Fibroblast of skin of left quadriceps (primary cell): ENCODE measurements around the gene FCGR3B.
"Not testable (repeated sequence)": the region's sequence is repeated elsewhere in the genome, so short reads cannot be mapped to it uniquely, and the experiment has no call there.

Experiments used
- DNase-seq, 2 experiments: peaks; one replicate each; pipeline ENCODE4 v3.0.0-alpha.2; 2013; ENCODE audit warnings: low read depth in 2 of 2

Gene FCGR3B

GRCh38 chr1:161638251-161638993 lies 7.4 kb upstream of the FCGR3B start:
- not testable (repeated sequence) for DNase-seq

DNA sequence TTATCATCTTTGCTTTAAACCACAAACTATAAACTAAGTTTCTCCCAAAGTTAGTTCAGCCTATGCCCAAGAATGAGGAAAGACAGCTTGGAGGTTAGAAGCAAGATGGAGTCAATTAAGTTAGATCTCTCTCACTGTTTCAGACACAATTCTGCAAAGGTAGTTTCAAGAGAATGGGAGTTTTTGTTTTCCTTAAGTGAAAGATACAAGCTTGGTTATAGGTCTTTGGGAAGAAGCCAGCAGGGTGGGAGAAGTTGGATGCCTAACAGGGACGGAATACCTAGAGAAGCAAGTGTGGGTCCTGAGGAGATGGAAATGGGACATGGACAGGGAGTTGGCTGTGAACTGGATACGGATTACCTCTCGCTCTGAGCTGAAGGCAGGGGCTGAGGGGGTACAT lies 6.0 kb upstream of the FCGR3B start:
- not testable (repeated sequence) for DNase-seq

GRCh38 chr1:161636189-161636782 lies 5.3 kb upstream of the FCGR3B start:
- DNase-seq = not testable (repeated sequence)

- not testable (repeated sequence) for DNase-seq
Measured at GRCh38 chr1:161634993-161635392, 4.0 kb upstream of the FCGR3B start.

GRCh38 chr1:161630128-161630742 lies 741 bp downstream of the FCGR3B start:
- not testable (repeated sequence) for DNase-seq

- DNase-seq = not testable (repeated sequence)
Measured at GRCh38 chr1:161626445-161627146, 4.4 kb downstream of the FCGR3B start.

DNA sequence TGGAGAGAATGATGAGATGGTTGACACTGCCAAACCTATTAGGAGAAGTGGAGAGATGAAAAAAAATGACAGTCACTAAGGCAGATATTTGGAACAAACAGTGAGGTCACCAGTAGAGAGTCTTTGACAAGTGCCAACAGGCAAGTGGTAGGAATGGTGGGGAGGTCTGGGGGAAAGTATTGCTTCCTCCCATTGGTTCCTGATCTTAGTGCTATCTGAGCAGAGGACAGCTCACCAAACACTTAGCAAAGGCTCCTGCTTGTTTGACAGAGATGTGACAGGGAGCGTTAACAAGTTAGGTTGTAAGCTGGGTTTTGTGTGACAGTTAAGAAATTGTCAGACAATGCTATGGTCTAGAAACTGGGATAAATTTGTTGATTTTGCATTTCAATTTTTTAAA lies 6.4 kb downstream of the FCGR3B start:
- not testable (repeated sequence) for DNase-seq

GRCh38 chr1:161623401-161624051 lies 7.5 kb downstream of the FCGR3B start:
- DNase-seq = not testable (repeated sequence)

DNA sequence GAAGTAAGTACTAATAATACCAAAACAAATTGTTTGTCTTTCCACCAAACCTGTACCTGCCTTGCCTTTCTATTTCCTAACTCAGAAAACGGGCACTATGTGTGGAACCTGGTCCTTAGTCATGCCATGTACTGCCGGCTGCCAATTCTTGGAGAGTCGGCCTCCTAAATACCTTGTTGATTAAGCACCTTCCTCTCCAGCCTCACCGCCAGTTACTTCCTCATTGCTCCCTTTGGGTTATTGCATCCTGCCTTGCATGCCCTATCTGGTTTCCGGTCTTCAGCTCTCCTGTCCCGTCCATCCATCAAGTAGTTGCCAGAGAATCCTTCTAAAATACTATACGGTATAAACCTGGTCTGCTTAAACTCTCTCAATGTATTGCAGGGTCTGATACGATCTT lies 8.9 kb downstream of the FCGR3B start:
- not testable (repeated sequence) for DNase-seq

- peak; percentile 39 to 42 for DNase-seq
Measured at GRCh38 chr1:161621181-161622000, 9.6 kb downstream of the FCGR3B start.

DNA sequence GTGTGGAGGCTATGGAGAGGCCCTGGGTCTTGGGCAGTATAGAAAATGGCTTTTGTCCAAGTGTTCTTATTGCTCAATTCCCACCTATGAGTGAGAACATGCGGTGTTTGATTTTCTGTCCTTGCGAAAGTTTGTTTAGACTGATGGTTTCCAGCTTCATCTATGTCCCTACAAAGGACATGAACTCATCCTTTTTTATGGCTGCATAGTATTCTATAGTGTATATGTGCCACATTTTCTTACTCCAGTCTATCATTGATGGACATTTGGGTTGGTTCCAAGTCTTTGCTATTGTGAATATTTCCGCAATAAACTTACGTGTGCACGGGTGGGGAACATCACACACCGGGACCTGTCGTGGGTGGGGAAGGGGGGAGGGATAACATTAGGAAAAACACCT lies 10.6 kb downstream of the FCGR3B start:
- not testable (repeated sequence) for DNase-seq

DNA sequence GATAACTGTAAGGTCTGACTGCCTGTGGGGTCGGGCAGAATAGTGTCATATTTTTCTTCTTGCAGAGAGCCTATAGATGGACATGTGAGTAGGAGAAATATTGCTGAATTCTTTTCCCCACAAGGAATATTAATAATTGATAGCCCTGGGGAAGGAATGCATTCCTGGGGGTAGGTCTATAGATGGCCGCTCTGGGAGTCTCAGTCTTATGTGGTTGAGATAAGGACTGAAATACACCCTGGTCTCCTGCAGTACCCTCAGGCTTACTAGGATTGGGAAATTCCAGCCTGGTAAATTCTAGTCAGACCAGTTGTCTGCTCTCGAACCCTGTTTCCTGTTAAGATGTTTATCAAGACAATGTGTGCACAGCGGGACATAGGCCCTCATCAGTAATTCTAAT lies 12.5 kb downstream of the FCGR3B start:
- DNase-seq = not testable (repeated sequence)

GRCh38 chr1:161616417-161616816 lies 14.6 kb downstream of the FCGR3B start:
- not testable (repeated sequence) for DNase-seq

- peak; percentile 9 to 10 for DNase-seq
Measured at GRCh38 chr1:161613142-161613514, 17.8 kb downstream of the FCGR3B start.

- peak; percentile 98 for DNase-seq
Measured at GRCh38 chr1:161612322-161613141, 18.4 kb downstream of the FCGR3B start.

DNA sequence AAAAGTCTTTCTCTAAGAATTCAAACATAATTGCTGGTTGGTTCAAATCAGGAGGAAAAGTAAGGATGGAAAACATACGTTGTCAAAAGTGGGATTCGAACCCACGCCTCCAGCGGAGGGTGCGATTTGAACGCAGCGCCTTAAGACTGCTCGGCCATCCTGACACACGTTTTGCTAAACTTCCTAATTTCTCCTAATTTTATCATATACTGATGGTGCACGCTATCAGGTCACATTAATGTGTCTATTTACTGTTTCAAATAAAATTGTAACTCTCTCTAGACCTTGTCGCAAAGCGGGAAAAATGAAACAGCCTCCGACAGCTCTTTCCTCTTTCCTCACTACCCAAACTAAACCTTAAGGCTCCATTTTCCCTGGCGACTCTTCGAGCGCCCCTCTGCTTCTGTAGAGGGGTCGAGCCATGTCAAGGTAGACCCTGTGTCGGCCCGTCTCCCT lies 19.1 kb downstream of the FCGR3B start:
- DNase-seq = peak; percentile 13 to 19

DNA sequence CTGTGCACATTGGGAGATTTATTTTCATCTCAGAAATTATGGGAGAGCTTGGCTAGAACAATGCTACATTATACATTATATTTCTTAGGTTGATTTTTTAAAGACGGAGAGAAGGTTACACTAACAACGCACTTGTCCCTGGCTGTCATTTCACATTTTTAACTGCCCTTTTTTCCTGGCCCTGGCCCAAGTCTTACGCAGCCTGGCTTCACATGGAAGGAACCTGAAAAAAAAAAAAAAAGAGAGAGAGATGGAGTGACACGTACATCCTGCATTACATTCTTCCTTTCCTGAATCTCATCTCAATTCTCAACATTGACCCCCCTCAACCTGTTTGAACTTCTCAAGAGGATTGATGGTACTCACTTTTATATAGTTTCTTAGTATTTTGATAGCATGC lies 20.8 kb downstream of the FCGR3B start:
- not testable (repeated sequence) for DNase-seq

GRCh38 chr1:161606541-161607336 lies 24.2 kb downstream of the FCGR3B start:
- not testable (repeated sequence) for DNase-seq
